Fibroblast of mammary gland (primary cell): ENCODE data around the gene SPRY4.

Experiments used
- DNase-seq: peaks from one replicate; pipeline ENCODE4 v3.0.0-alpha.2; 2010; ENCODE audit warnings: low read depth
- H3K4me3 ChIP-seq: 2 replicates; pipeline ENCODE4 v1.5.1; 2011; ENCODE audit warnings: low read depth, mild to moderate bottlenecking, low read length, moderate library complexity; ENCODE audit not compliant: control insufficient read depth
- TF ChIP-seq, protein P1 (sequence below): conservative IDR thresholded peaks from 2 replicates; pipeline ENCODE4 v1.5.1; 2011; ENCODE audit warnings: low read depth, low read length, inconsistent platforms; ENCODE audit not compliant: control insufficient read depth, insufficient read depth

SPRY4 gene

DNA sequence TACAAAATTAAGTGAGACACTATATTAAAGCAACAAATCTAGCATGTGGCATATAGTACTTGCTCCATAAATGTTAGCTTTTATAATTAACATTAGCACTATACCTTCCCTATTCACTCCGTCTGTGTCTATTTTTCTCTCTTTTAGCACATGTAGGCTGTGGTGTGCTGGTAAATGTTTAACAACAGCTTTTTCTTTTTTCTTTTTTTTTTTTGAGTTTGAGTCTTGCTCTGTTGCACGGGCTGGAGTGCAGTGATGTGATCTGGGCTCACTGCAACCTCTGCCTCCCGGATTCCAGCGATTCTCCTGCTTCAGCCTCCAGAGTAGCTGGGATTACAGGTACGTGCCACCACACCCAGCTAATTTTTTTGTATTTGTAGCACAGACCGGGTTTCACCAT is 62.1 kb downstream of the SPRY4 start:
- TF ChIP-seq, protein P1, sequence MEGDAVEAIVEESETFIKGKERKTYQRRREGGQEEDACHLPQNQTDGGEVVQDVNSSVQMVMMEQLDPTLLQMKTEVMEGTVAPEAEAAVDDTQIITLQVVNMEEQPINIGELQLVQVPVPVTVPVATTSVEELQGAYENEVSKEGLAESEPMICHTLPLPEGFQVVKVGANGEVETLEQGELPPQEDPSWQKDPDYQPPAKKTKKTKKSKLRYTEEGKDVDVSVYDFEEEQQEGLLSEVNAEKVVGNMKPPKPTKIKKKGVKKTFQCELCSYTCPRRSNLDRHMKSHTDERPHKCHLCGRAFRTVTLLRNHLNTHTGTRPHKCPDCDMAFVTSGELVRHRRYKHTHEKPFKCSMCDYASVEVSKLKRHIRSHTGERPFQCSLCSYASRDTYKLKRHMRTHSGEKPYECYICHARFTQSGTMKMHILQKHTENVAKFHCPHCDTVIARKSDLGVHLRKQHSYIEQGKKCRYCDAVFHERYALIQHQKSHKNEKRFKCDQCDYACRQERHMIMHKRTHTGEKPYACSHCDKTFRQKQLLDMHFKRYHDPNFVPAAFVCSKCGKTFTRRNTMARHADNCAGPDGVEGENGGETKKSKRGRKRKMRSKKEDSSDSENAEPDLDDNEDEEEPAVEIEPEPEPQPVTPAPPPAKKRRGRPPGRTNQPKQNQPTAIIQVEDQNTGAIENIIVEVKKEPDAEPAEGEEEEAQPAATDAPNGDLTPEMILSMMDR: no peak
- no peak overlapping the region for H3K4me3 ChIP-seq
- DNase-seq: no peak
